H1 (cell line): ENCODE results near the gene ACKR2. TPM values are rescaled to one million over a fixed set of nuclear protein-coding genes. Genes with fewer than 3 reads are reported as not detected.

Experiments used
- CTCF ChIA-PET: fragments of 300-600 bp; sonication (Branson Sonifier 250); formaldehyde crosslinking; loops from one replicate; lab custom pipeline; 2021; ENCODE audit not compliant: partially characterized antibody; lab: Charles Lee
- POLR2A ChIA-PET: fragments of 300-600 bp; sonication (Branson Sonifier 250); formaldehyde crosslinking; loops from one replicate; lab custom pipeline; 2021; ENCODE audit warnings: inconsistent platforms; ENCODE audit not compliant: partially characterized antibody; lab: Charles Lee
- DNase-seq, 2 experiments: peaks; one replicate each; pipeline versions ENCODE4 v3.0.0 to v3.0.0-alpha.2; 2010 to 2022; ENCODE audit warnings: low spot score in 2 of 2, low read depth in 1 of 2, mixed read lengths in 1 of 2
- FAIRE-seq: peaks from 2 replicates; lab custom pipeline; 2011; peaks lifted over from hg19 to GRCh38; lab: Jason Lieb, UNC
- H2AFZ ChIP-seq: 2 replicates; pipeline ENCODE4 v1.8.1; 2012; ENCODE audit warnings: low read length, inconsistent platforms
- H2AK5ac ChIP-seq: 2 replicates; pipeline ENCODE4 v1.6.1; 2013; ENCODE audit warnings: low read depth, low read length
- H2BK120ac ChIP-seq: replicated peaks from 2 replicates; pipeline ENCODE3; 2013; ENCODE audit warnings: low read depth, low read length, inconsistent platforms
- H2BK12ac ChIP-seq: 2 replicates; pipeline ENCODE4 v1.6.1; 2013; ENCODE audit warnings: low read depth, low read length
- H2BK15ac ChIP-seq: 2 replicates; pipeline ENCODE4 v1.6.1; 2013; ENCODE audit warnings: low read length
- H2BK20ac ChIP-seq: 2 replicates; pipeline ENCODE4 v1.6.1; 2013; ENCODE audit warnings: low read length
- H2BK5ac ChIP-seq: 2 replicates; pipeline ENCODE4 v1.6.1; 2013; ENCODE audit warnings: low read depth, low read length
- H3K14ac ChIP-seq: 2 replicates; pipeline ENCODE4 v1.6.1; 2013; ENCODE audit warnings: inconsistent platforms; ENCODE audit not compliant: insufficient read length
- H3K18ac ChIP-seq: 2 replicates; pipeline ENCODE4 v1.6.1; 2013; ENCODE audit warnings: low read length; ENCODE audit errors: extremely low read depth
- H3K23ac ChIP-seq: 2 replicates; pipeline ENCODE4 v1.6.1; 2013; ENCODE audit warnings: inconsistent platforms; ENCODE audit not compliant: insufficient read length
- H3K23me2 ChIP-seq: 2 replicates; pipeline ENCODE4 v1.6.1; 2013; ENCODE audit warnings: low read depth, low read length
- H3K27ac ChIP-seq: 2 replicates; pipeline ENCODE4 v1.6.1; 2011; ENCODE audit warnings: low read depth, low read length, inconsistent platforms
- H3K27me3 ChIP-seq, 4 experiments: replicated peaks in 1 of 4; 1 replicate in 1 of 4; 2 replicates in 3 of 4; pipeline versions ENCODE4 v1.6.1 to v1.8.1; 2011 to 2013; ENCODE audit warnings: low read length in 3 of 4, mild to moderate bottlenecking in 3 of 4, inconsistent platforms in 2 of 4, mixed read lengths in 2 of 4, moderate library complexity in 1 of 4; ENCODE audit not compliant: control insufficient read depth in 3 of 4, insufficient read depth in 3 of 4; ENCODE audit errors: extremely low read depth in 1 of 4
- H3K36me3 ChIP-seq, 4 experiments: 2 replicates each; pipeline versions ENCODE4 v1.6.1 to v1.8.1; 2011 to 2013; ENCODE audit warnings: mild to moderate bottlenecking in 4 of 4, low read length in 3 of 4, moderate library complexity in 2 of 4, control low read depth in 1 of 4, inconsistent platforms in 1 of 4; ENCODE audit not compliant: insufficient read depth in 4 of 4, control insufficient read depth in 2 of 4
- H3K4ac ChIP-seq: replicated peaks from 2 replicates; pipeline ENCODE3; 2013; ENCODE audit warnings: low read length, low read depth, mixed read lengths, inconsistent platforms; ENCODE audit not compliant: insufficient read length
- H3K4me1 ChIP-seq, 4 experiments: replicated peaks in 1 of 4; 1 replicate in 1 of 4; 2 replicates in 3 of 4; pipeline versions ENCODE4 v1.6.1 to v1.8.1; 2011 to 2013; ENCODE audit warnings: low read length in 3 of 4, inconsistent platforms in 2 of 4, mixed read lengths in 1 of 4; ENCODE audit not compliant: insufficient read depth in 4 of 4, control insufficient read depth in 3 of 4
- H3K4me2 ChIP-seq, 2 experiments: 2 replicates each; pipeline versions ENCODE4 v1.6.1 to v1.8.1; 2011 to 2013; ENCODE audit warnings: low read depth in 2 of 2, low read length in 2 of 2, control low read depth in 1 of 2, inconsistent platforms in 1 of 2, mild to moderate bottlenecking in 1 of 2; ENCODE audit not compliant: insufficient read depth in 1 of 2
- H3K4me3 ChIP-seq, 4 experiments: fragments of 200-600, 300-600 bp in 1 of 4; sonication (generic), shearing (Covaris generic), sonication (Bioruptor Twin) in 1 of 4; 2 replicates each; pipeline versions ENCODE4 v1.5.1 to v1.8.1; 2011 to 2016; ENCODE audit warnings: low read length in 4 of 4, low read depth in 3 of 4, control low read depth in 2 of 4, inconsistent platforms in 2 of 4, mild to moderate bottlenecking in 2 of 4, mixed read lengths in 1 of 4, moderate library complexity in 1 of 4; ENCODE audit not compliant: insufficient read depth in 2 of 4; ENCODE audit errors: extremely low read depth in 1 of 4
- H3K56ac ChIP-seq: replicated peaks from 2 replicates; pipeline ENCODE3; 2013; ENCODE audit warnings: low read depth, mild to moderate bottlenecking, mixed read lengths, low read length, inconsistent platforms; ENCODE audit not compliant: insufficient read length
- H3K79me1 ChIP-seq: 2 replicates; pipeline ENCODE4 v1.6.1; 2013; ENCODE audit warnings: low read depth, low read length, control low read depth
- H3K79me2 ChIP-seq, 2 experiments: 2 replicates each; pipeline versions ENCODE4 v1.6.1 to v1.8.1; 2012 to 2013; ENCODE audit warnings: low read length in 2 of 2, mild to moderate bottlenecking in 2 of 2, inconsistent platforms in 1 of 2; ENCODE audit not compliant: insufficient read depth in 2 of 2, control insufficient read depth in 1 of 2
- H3K9ac ChIP-seq, 4 experiments: replicated peaks in 1 of 4; 1 replicate in 1 of 4; 2 replicates in 3 of 4; pipeline versions ENCODE4 v1.6.1 to v1.8.1; 2011 to 2013; ENCODE audit warnings: low read depth in 3 of 4, low read length in 3 of 4, control low read depth in 2 of 4, mild to moderate bottlenecking in 2 of 4, moderate library complexity in 2 of 4, inconsistent platforms in 1 of 4; ENCODE audit errors: extremely low read depth in 1 of 4
- H3K9me3 ChIP-seq, 2 experiments: 2 replicates each; pipeline versions ENCODE4 v1.6.1 to v1.8.1; 2012 to 2013; ENCODE audit warnings: mild to moderate bottlenecking in 2 of 2, moderate library complexity in 2 of 2, control low read depth in 1 of 2, inconsistent platforms in 1 of 2, low read depth in 1 of 2, low read length in 1 of 2, mixed read lengths in 1 of 2; ENCODE audit not compliant: insufficient read depth in 2 of 2
- H4K20me1 ChIP-seq, 2 experiments: replicated peaks in 1 of 2; 2 replicates each; pipeline versions ENCODE3 to v1.8.1; 2011 to 2013; ENCODE audit warnings: inconsistent platforms in 2 of 2, low read length in 2 of 2, mild to moderate bottlenecking in 1 of 2; ENCODE audit not compliant: insufficient read depth in 2 of 2, control insufficient read depth in 1 of 2
- H4K5ac ChIP-seq: 2 replicates; pipeline ENCODE4 v1.6.1; 2013; ENCODE audit warnings: low read length, low read depth, mixed read lengths, inconsistent platforms; ENCODE audit not compliant: insufficient read length
- H4K8ac ChIP-seq: 2 replicates; pipeline ENCODE4 v1.8.0; 2013; ENCODE audit warnings: mild to moderate bottlenecking, moderate library complexity, low read length, inconsistent platforms; ENCODE audit not compliant: insufficient read depth; ENCODE audit errors: extremely low read depth
- H4K91ac ChIP-seq: replicated peaks from 2 replicates; pipeline ENCODE3; 2013; ENCODE audit warnings: low read length, mixed read lengths, inconsistent platforms; ENCODE audit not compliant: insufficient read length
- BACH1 ChIP-seq: IDR thresholded peaks from 2 replicates; pipeline ENCODE4 v1.6.1; 2012; ENCODE audit warnings: low read length, improper control_type of control experiment
- BCL11A ChIP-seq, 2 experiments: IDR thresholded peaks; one replicate each; pipeline ENCODE4 v1.6.1; 2011; ENCODE audit warnings: low read depth in 2 of 2, low read length in 2 of 2, mild to moderate bottlenecking in 2 of 2
- BRCA1 ChIP-seq: IDR thresholded peaks from 2 replicates; pipeline ENCODE4 v1.6.1; 2012; ENCODE audit warnings: low read depth, low read length, improper control_type of control experiment
- EP300 ChIP-seq, 2 experiments: IDR thresholded peaks; 1 replicate in 1 of 2; 2 replicates in 1 of 2; pipeline ENCODE4 v1.6.1; 2011 to 2012; ENCODE audit warnings: low read depth in 2 of 2, low read length in 2 of 2, mild to moderate bottlenecking in 2 of 2, borderline replicate concordance in 1 of 2, inconsistent platforms in 1 of 2, moderate library complexity in 1 of 2
- FOSL1 ChIP-seq: IDR thresholded peaks from 2 replicates; pipeline ENCODE4 v1.6.1; 2011; ENCODE audit warnings: mild to moderate bottlenecking, low read depth, low read length, moderate library complexity; ENCODE audit not compliant: insufficient read depth
- NRF1 ChIP-seq: IDR thresholded peaks from 2 replicates; pipeline ENCODE4 v1.6.1; 2011; ENCODE audit warnings: mild to moderate bottlenecking, low read depth, low read length, improper control_type of control experiment
- RBBP5 ChIP-seq: IDR thresholded peaks from 2 replicates; pipeline ENCODE4 v1.7.1; 2012; ENCODE audit warnings: low read depth, mild to moderate bottlenecking, inconsistent platforms, low read length, moderate library complexity, borderline replicate concordance
- SP1 ChIP-seq: IDR thresholded peaks from 2 replicates; pipeline ENCODE4 v1.6.1; 2011; ENCODE audit warnings: low read depth, low read length
- TCF12 ChIP-seq: IDR thresholded peaks from 2 replicates; pipeline ENCODE4 v1.6.1; 2011; ENCODE audit warnings: low read depth, mild to moderate bottlenecking, low read length
- WGBS, 2 experiments: shearing (Covaris generic) in 1 of 2; methylation state at CpG; one replicate each; pipeline versions ENCODE4 v1.1.6 to v1.1.7; 2013 to 2015; ENCODE audit warnings: low lambda C conversion rate in 2 of 2, mixed read lengths in 2 of 2, inconsistent platforms in 1 of 2, low coverage in 1 of 2, missing lambda C conversion rate in 1 of 2; ENCODE audit not compliant: insufficient replicate concordance in 2 of 2, insufficient coverage in 1 of 2, insufficient read length in 1 of 2; ENCODE audit errors: extremely low coverage in 1 of 2, missing lambda C conversion rate in 1 of 2; 5-methylcytosine and 5-hydroxymethylcytosine counted together
- polyA plus RNA-seq, 7 experiments: library from polyadenylated mRNA; depleted of rRNA in 3 of 7; stranded (reverse) in 5 of 7; unstranded in 2 of 7; fragments of >200 nt in 5 of 7; fragments of 200-250 nt in 2 of 7; gene quantifications; 1 replicate in 5 of 7; 2 replicates in 1 of 7; 4 replicates in 1 of 7; pipeline versions ENCODE4 v1.2.1 to v1.2.3, GENCODE V29; 2011 to 2013; ENCODE audit warnings: missing spikeins in 2 of 7, mixed read lengths in 2 of 7
- total RNA-seq: library from RNA; stranded (reverse); fragmentation: NEBNext Ultra II Directional; extraction: Animal tissue kit (Norgen Biotek cat#: 25700); gene quantifications from 2 replicates; pipeline ENCODE4 v1.2.1, GENCODE V29; 2021

Gene ACKR2
- total and polyA plus RNA-seq, 2 of the 8 experiments (the other 6 are each of a cell fraction or from before 2014, with no cell fraction given) = 0.09 to 0.12 TPM

DNA sequence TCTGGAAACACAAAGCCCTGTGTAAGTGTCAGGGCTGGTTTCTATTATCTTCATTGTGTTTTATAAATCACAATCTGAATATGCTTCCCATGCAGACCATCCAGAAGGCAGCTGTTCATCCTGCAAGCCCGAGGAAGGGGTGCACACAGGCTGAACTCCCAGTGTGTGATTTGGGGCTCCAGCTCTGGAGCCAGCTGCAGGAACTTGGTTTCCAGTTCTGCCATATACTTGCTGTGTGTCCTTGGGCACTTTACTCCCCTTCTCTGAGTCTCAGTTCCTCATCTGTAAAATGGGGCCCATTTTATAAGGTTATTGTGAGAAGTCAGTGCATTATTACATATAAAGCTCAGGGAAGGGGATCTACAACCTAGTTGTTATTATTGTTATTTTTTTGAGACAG, 43.8 kb downstream of the ACKR2 start:
- H2BK12ac ChIP-seq = no peak overlapping the region
- no peak overlapping the region for H2AFZ ChIP-seq
- no peak overlapping the region for H3K56ac ChIP-seq
- no peaks in the 10 kb centered on the region for H3K36me3 ChIP-seq
- WGBS, 2 experiments = 86% methylated on average over 1 of the region's 1 CpG; no CpG with 5 or more reads in 1 of the 2 experiments
- no peak for DNase-seq
- H2BK15ac ChIP-seq = no peak overlapping the region
- no peak overlapping the region for H3K4ac ChIP-seq
- H3K79me1 ChIP-seq = no peaks in the 10 kb centered on the region
- no peaks in the 10 kb centered on the region; a peak in 1 of 4 replicates for H3K9me3 ChIP-seq
- H3K9ac ChIP-seq = no peak overlapping the region
- no peaks in the 10 kb centered on the region for H3K23me2 ChIP-seq
- H2AK5ac ChIP-seq = no peak overlapping the region
- H3K79me2 ChIP-seq = no peaks in the 10 kb centered on the region
- no peaks in the 10 kb centered on the region for H4K20me1 ChIP-seq
- no peak overlapping the region for H2BK5ac ChIP-seq
- H4K5ac ChIP-seq = no peak overlapping the region
- no peak overlapping the region for H2BK120ac ChIP-seq
- no peak for FAIRE-seq
- no peak overlapping the region for H4K91ac ChIP-seq
- H3K14ac ChIP-seq = no peak overlapping the region
- no peak overlapping the region for H3K4me2 ChIP-seq
- POLR2A ChIA-PET = no interaction called here
- H3K4me1 ChIP-seq = no peaks in the 10 kb centered on the region
- CTCF ChIA-PET = interaction anchor here (0.8 to 5.3 kb wide), 5 partner anchors 9 to 281 kb away, joined by 3 to 34 read pairs (median 3); no protein-coding TSS in a partner anchor
- H2BK20ac ChIP-seq = no peak overlapping the region
- no peak overlapping the region for H4K8ac ChIP-seq
- H3K27ac ChIP-seq = no peak overlapping the region
- no peak overlapping the region for H3K23ac ChIP-seq
- H3K27me3 ChIP-seq = no peaks in the 10 kb centered on the region
- H3K4me3 ChIP-seq = no peak overlapping the region
- no peak overlapping the region for H3K18ac ChIP-seq
- TF ChIP-seq EP300 (IDR thresholded peaks at IDR 0.05; ENCODE audit: borderline replicate concordance in 1 of 2, low read depth in 2 of 2, low read length in 2 of 2) = no peak
- TF ChIP-seq SP1 = no peak
- TF ChIP-seq BACH1 = no peak
- TF ChIP-seq NRF1 = no peak
- TF ChIP-seq BRCA1 = no peak
- TF ChIP-seq BCL11A (IDR thresholded peaks at IDR 0.05; ENCODE audit: low read depth in 2 of 2, low read length in 2 of 2) = no peak
- no peak for TF ChIP-seq FOSL1
- no peak for TF ChIP-seq TCF12
- no peak for TF ChIP-seq RBBP5
